PC-9 (cell line): ENCODE results near the gene ATP11A. TPM values are rescaled to one million over a fixed set of nuclear protein-coding genes. Genes with fewer than 3 reads are reported as not detected.

ENCODE experiments used
- BruUV-seq: library from RNA; stranded (reverse); fragments of 400-500 nt; replicated peaks from 2 replicates; lab custom pipeline; 2021; lab: Mats Ljungman, UMichigan
- CTCF ChIA-PET: fragments of 300-600 bp; sonication (Branson Sonifier 250); formaldehyde crosslinking; loops from one replicate; lab custom pipeline; 2022; ENCODE audit warnings: antibody characterized with exemption; lab: Charles Lee
- POLR2A ChIA-PET: fragments of 300-600 bp; sonication (Branson Sonifier 250); formaldehyde crosslinking; loops from one replicate; lab custom pipeline; 2022; ENCODE audit warnings: antibody characterized with exemption; ENCODE audit not compliant: unreplicated experiment; lab: Charles Lee
- DNase-seq, 2 experiments: peaks; one replicate each; pipeline versions ENCODE4 v3.0.0 to v3.0.0-alpha.2; 2015 to 2022; ENCODE audit warnings: mixed read lengths in 1 of 2
- H2AFZ ChIP-seq: fragments of 200-600 bp; sonication (generic); 2 replicates; pipeline ENCODE4 v1.8.1; 2017; ENCODE audit warnings: antibody characterized with exemption
- H3F3A ChIP-seq: fragments of 200-600 bp; sonication (generic); 2 replicates; pipeline ENCODE4 v1.8.1; 2017; ENCODE audit warnings: antibody characterized with exemption, mild to moderate bottlenecking, low read depth; ENCODE audit not compliant: insufficient read depth
- H3K27ac ChIP-seq: fragments of 200-600 bp; sonication (generic); 2 replicates; pipeline ENCODE4 v1.6.1; 2016; ENCODE audit warnings: mixed run types
- H3K27me3 ChIP-seq: fragments of 200-600 bp; sonication (generic); 2 replicates; pipeline ENCODE4 v1.6.1; 2016; ENCODE audit warnings: low read depth, mixed run types; ENCODE audit not compliant: insufficient read depth
- H3K36me3 ChIP-seq: fragments of 200-600 bp; sonication (generic); 2 replicates; pipeline ENCODE4 v1.6.1; 2016; ENCODE audit warnings: low read depth, mixed run types
- H3K4me1 ChIP-seq: fragments of 200-600 bp; sonication (generic); replicated peaks from 2 replicates; pipeline ENCODE4 v1.6.1; 2016; ENCODE audit warnings: mixed run types; ENCODE audit not compliant: insufficient read depth
- H3K4me2 ChIP-seq: fragments of 200-600 bp; sonication (generic); 2 replicates; pipeline ENCODE4 v1.6.1; 2017; ENCODE audit warnings: mixed run types
- H3K4me3 ChIP-seq: fragments of 200-600 bp; sonication (generic); 2 replicates; pipeline ENCODE4 v1.6.1; 2016; ENCODE audit warnings: mixed run types
- H3K79me2 ChIP-seq: fragments of 200-600 bp; sonication (generic); 2 replicates; pipeline ENCODE4 v1.6.1; 2017; ENCODE audit warnings: low read depth, mixed run types
- H3K9me2 ChIP-seq: fragments of 200-600 bp; sonication (generic); 2 replicates; pipeline ENCODE4 v1.8.1; 2017; ENCODE audit warnings: mild to moderate bottlenecking; ENCODE audit not compliant: insufficient read depth
- H3K9me3 ChIP-seq: fragments of 200-600 bp; sonication (generic); 2 replicates; pipeline ENCODE4 v1.8.1; 2016; ENCODE audit warnings: low read depth; ENCODE audit not compliant: insufficient read depth
- H4K20me1 ChIP-seq: fragments of 200-600 bp; sonication (generic); 2 replicates; pipeline ENCODE4 v1.8.1; 2017; ENCODE audit not compliant: insufficient read depth
- CTCF ChIP-seq: fragments of 200-600 bp; sonication (generic); conservative IDR thresholded peaks from 2 replicates; pipeline ENCODE4 v1.6.1; 2017; ENCODE audit warnings: mixed run types, antibody characterized with exemption, mild to moderate bottlenecking, moderate library complexity
- EZH2 ChIP-seq: fragments of 200-600 bp; sonication (generic); IDR thresholded peaks from 2 replicates; pipeline ENCODE4 v1.8.0; 2017; ENCODE audit warnings: antibody characterized with exemption, low read depth
- intact Hi-C: fragments of 100-400 bp; cut with micrococcal nuclease; formaldehyde crosslinking; loops from one replicate; pipeline ENCODE4 v1.10.0; 2022; ENCODE audit not compliant: unreplicated experiment
- total RNA-seq: library from RNA; stranded (reverse); gene quantifications from 2 replicates; pipeline ENCODE4 v1.2.3, GENCODE V29; 2021

Gene ATP11A
- total RNA-seq, 1 experiment from 2014 or later = 92.2 TPM

GRCh38 chr13:112851107-112852038 lies 161.5 kb downstream of the ATP11A start:
- DNase-seq = no peak
- ChIA-PET POLR2A (no interaction called here), CTCF (no interaction called here)
- no peak overlapping the region for H3K4me3 ChIP-seq
- H3K27me3 ChIP-seq = no peaks in the 10 kb centered on the region
- no peaks in the 10 kb centered on the region for H3K4me1 ChIP-seq
- H3K27ac ChIP-seq = no peak overlapping the region
- no peaks in the 10 kb centered on the region; the same call in 1 of the 2 replicates for H4K20me1 ChIP-seq
- H3K36me3 ChIP-seq = peaks cover 25% of the 10 kb centered on the region
- H3K4me2 ChIP-seq = no peak overlapping the region
- no peaks in the 10 kb centered on the region for H3K9me2 ChIP-seq
- H3F3A ChIP-seq = peaks cover 5% of the 10 kb centered on the region; the same call in 1 of the 2 replicates
- BruUV-seq = no TSS peak
- no peak overlapping the region for H2AFZ ChIP-seq
- intact Hi-C loops = no loop called here
- TF ChIP-seq CTCF = no peak
- TF ChIP-seq EZH2 = no peak
- no peaks in the 10 kb centered on the region for H3K79me2 ChIP-seq
- no peaks in the 10 kb centered on the region for H3K9me3 ChIP-seq

GRCh38 chr13:112852392-112852791 lies 162.6 kb downstream of the ATP11A start:
- no peaks in the 10 kb centered on the region for H3K27me3 ChIP-seq
- H3K9me3 ChIP-seq = no peaks in the 10 kb centered on the region
- intact Hi-C loops = no loop called here
- DNase-seq = no peak
- H3K36me3 ChIP-seq = peaks cover 36% of the 10 kb centered on the region
- H3K4me3 ChIP-seq = no peak overlapping the region
- H2AFZ ChIP-seq = no peak overlapping the region
- H3K79me2 ChIP-seq = no peaks in the 10 kb centered on the region
- H3K9me2 ChIP-seq = no peaks in the 10 kb centered on the region
- POLR2A ChIA-PET = no interaction called here
- BruUV-seq = no TSS peak
- peaks cover 5% of the 10 kb centered on the region; the same call in 1 of the 2 replicates for H3F3A ChIP-seq
- H3K4me2 ChIP-seq = no peak overlapping the region
- no peak overlapping the region for H3K27ac ChIP-seq
- TF ChIP-seq CTCF = no peak
- no peak for TF ChIP-seq EZH2
- H4K20me1 ChIP-seq = no peaks in the 10 kb centered on the region; the same call in 1 of the 2 replicates
- no peaks in the 10 kb centered on the region for H3K4me1 ChIP-seq
- CTCF ChIA-PET = no interaction called here

- BruUV-seq = no TSS peak
- Histone ChIP-seq H3K9me3 (no peaks in the 10 kb centered on the region), H3K9me2 (no peaks in the 10 kb centered on the region), H3K79me2 (no peaks in the 10 kb centered on the region), H3K4me3 (no peak overlapping the region), H4K20me1 (no peaks in the 10 kb centered on the region; the same call in 1 of the 2 replicates), H3K27me3 (no peaks in the 10 kb centered on the region), H3F3A (peaks cover 5% of the 10 kb centered on the region; the same call in 1 of the 2 replicates), H3K36me3 (peaks cover 37% of the 10 kb centered on the region), H2AFZ (no peak overlapping the region), H3K27ac (no peak overlapping the region), H3K4me2 (no peak overlapping the region), H3K4me1 (no peaks in the 10 kb centered on the region)
- DNase-seq = no peak
- ChIA-PET CTCF (no interaction called here), POLR2A (no interaction called here)
- intact Hi-C loops = no loop called here
- no peak for TF ChIP-seq EZH2
These were observed 163.0 kb downstream of the ATP11A start for GRCh38 chr13:112852808-112853207.
